ENCODE measurements around the gene LAPTM5.

DNA sequence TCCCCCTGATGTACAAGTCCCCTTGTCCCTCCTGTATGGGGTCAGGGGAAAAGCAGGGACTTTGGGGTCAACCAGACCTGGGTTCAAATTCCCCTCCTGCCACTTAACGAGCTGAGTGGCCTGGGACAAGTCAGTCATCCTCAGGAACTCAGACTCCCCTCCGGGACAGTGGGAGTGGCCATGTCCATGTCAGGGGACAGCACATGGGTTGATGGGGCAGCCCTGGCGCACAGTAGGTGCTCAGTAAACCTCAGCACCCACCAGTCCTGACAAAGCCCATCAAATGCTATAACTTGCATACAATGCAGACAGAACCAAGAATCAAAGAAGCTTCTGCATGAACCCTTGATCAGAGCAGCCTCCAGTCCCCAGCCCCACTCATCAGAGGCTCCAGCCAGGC lies 64.2 kb downstream of the LAPTM5 start:
- no peak for TF ChIP-seq POLR2A (IDR thresholded peaks at IDR 0.05; ENCODE audit: low read depth, low read length)
- TF ChIP-seq POLR2AphosphoS5 (IDR thresholded peaks at IDR 0.05; ENCODE audit: low read depth, low read length) = no peak
